Adrenal gland (tissue), 5 donors: ENCODE data around the gene RBBP5.

Experiments
- POLR2A ChIP-seq, 2 donors: fragments of 450-650 bp; IDR thresholded peaks; one replicate each; pipeline ENCODE4 v1.6.1; 2017; ENCODE audit warnings: antibody characterized with exemption in 2 of 2, mild to moderate bottlenecking in 2 of 2, moderate library complexity in 1 of 2
- TF ChIP-seq, protein P1 (sequence below), 6 experiments: fragments of 450-650 bp in 4 of 6; fragments of 200-600 bp in 2 of 6; sonication (generic) in 1 of 6; IDR thresholded peaks; 1 replicate in 5 of 6; 2 replicates in 1 of 6; pipeline versions ENCODE4 v1.5.1 to v1.8.0; 2016 to 2021; ENCODE audit warnings: antibody characterized with exemption in 6 of 6, mild to moderate bottlenecking in 2 of 6, moderate library complexity in 1 of 6
- donor health status: DM: no; HTN: no; CAD: no.

DNA sequence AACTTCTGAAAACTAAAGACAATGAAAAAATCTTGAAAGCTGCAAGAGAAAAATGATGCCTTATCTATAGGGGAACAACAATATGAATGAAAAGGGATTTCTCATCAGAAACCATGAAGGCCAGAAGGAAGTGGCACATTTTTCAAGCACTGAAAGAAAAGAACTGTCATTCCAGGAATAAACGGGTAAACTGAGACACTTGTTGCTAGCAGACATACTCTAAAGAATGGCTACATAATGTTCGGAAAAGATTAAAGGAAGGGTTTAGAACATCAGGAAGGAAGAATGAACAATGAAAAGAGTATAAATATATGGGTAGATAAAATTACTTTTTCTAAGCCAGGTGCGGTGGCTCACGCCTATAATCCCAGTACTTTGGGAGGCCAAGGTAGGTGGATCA, 14.5 kb downstream of the RBBP5 start:
- TF ChIP-seq, protein P1, sequence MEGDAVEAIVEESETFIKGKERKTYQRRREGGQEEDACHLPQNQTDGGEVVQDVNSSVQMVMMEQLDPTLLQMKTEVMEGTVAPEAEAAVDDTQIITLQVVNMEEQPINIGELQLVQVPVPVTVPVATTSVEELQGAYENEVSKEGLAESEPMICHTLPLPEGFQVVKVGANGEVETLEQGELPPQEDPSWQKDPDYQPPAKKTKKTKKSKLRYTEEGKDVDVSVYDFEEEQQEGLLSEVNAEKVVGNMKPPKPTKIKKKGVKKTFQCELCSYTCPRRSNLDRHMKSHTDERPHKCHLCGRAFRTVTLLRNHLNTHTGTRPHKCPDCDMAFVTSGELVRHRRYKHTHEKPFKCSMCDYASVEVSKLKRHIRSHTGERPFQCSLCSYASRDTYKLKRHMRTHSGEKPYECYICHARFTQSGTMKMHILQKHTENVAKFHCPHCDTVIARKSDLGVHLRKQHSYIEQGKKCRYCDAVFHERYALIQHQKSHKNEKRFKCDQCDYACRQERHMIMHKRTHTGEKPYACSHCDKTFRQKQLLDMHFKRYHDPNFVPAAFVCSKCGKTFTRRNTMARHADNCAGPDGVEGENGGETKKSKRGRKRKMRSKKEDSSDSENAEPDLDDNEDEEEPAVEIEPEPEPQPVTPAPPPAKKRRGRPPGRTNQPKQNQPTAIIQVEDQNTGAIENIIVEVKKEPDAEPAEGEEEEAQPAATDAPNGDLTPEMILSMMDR (IDR thresholded peaks at IDR 0.05) = no peak
- no peak for TF ChIP-seq POLR2A (IDR thresholded peaks at IDR 0.05)
